DOHH2 (cell line): ENCODE data around the gene ZNF224.

Experiments used
- H3F3A ChIP-seq: fragments of 200-600 bp; sonication (generic), shearing (Covaris generic); 2 replicates; pipeline ENCODE4 v1.6.0; 2016; ENCODE audit warnings: antibody characterized with exemption, mild to moderate bottlenecking; ENCODE audit not compliant: control insufficient read depth, insufficient read depth
- H3K27ac ChIP-seq: fragments of 200-600 bp; sonication (generic); 2 replicates; pipeline ENCODE4 v1.5.1; 2014; ENCODE audit warnings: low read depth, mild to moderate bottlenecking, low read length, moderate library complexity
- H3K27me3 ChIP-seq: fragments of 200-600 bp; sonication (generic); 2 replicates; pipeline ENCODE4 v1.6.1; 2014; ENCODE audit warnings: mild to moderate bottlenecking, low read length, mixed read lengths; ENCODE audit not compliant: control insufficient read depth
- H3K36me3 ChIP-seq: fragments of 200-600 bp; sonication (generic); 2 replicates; pipeline ENCODE4 v1.6.1; 2014; ENCODE audit warnings: mild to moderate bottlenecking, low read length, moderate library complexity, mixed read lengths; ENCODE audit not compliant: control insufficient read depth
- H3K4me1 ChIP-seq: fragments of 200-600 bp; sonication (generic); 2 replicates; pipeline ENCODE4 v1.6.1; 2014; ENCODE audit warnings: mild to moderate bottlenecking, low read length, mixed read lengths; ENCODE audit not compliant: control insufficient read depth
- H3K4me2 ChIP-seq: fragments of 200-600 bp; sonication (generic); 2 replicates; pipeline ENCODE4 v1.6.0; 2014; ENCODE audit warnings: mild to moderate bottlenecking, low read length, moderate library complexity
- H3K4me3 ChIP-seq: fragments of 200-600 bp; sonication (generic); 2 replicates; pipeline ENCODE4 v1.5.1; 2014; ENCODE audit warnings: mild to moderate bottlenecking, low read length, mixed read lengths
- H3K79me2 ChIP-seq: fragments of 200-600 bp; sonication (generic); 2 replicates; pipeline ENCODE4 v1.6.1; 2014; ENCODE audit warnings: mild to moderate bottlenecking, low read length, mixed read lengths; ENCODE audit not compliant: control insufficient read depth
- H3K9me2 ChIP-seq: fragments of 200-600 bp; sonication (generic); replicated peaks from 2 replicates; pipeline ENCODE4 v1.6.1; 2014; ENCODE audit warnings: mild to moderate bottlenecking, low read length, mixed read lengths; ENCODE audit not compliant: control insufficient read depth
- H3K9me3 ChIP-seq: fragments of 200-600 bp; sonication (generic); 2 replicates; pipeline ENCODE4 v1.6.1; 2014; ENCODE audit warnings: antibody characterized with exemption, low read length, mixed read lengths; ENCODE audit not compliant: control insufficient read depth, insufficient read depth
- H4K20me1 ChIP-seq: fragments of 200-600 bp; sonication (generic); 2 replicates; pipeline ENCODE4 v1.6.0; 2014; ENCODE audit warnings: low read depth, mild to moderate bottlenecking, antibody characterized with exemption, low read length, moderate library complexity; ENCODE audit not compliant: control insufficient read depth, insufficient read depth
- CTCF ChIP-seq: fragments of 200-600 bp; sonication (generic); IDR thresholded peaks from one replicate; pipeline ENCODE4 v1.5.1; 2014; ENCODE audit warnings: antibody characterized with exemption, mild to moderate bottlenecking, low read depth, low read length; ENCODE audit not compliant: poor library complexity, severe bottlenecking
- EZH2phosphoT487 ChIP-seq: fragments of 200-600 bp; sonication (generic); IDR thresholded peaks from 2 replicates; pipeline ENCODE4 v1.6.1; 2017; ENCODE audit warnings: borderline replicate concordance, mild to moderate bottlenecking, antibody characterized with exemption, low read length, moderate library complexity, mixed read lengths

ZNF224 gene

GRCh38 chr19:44072543-44073401 is 21.4 kb upstream of the ZNF224 start:
- Histone ChIP-seq H3K36me3 (no peaks in the 10 kb centered on the region), H3K9me2 (no peaks in the 10 kb centered on the region), H3K27me3 (no peaks in the 10 kb centered on the region), H3K4me3 (no peak overlapping the region), H3K9me3 (peaks cover 13% of the 10 kb centered on the region; the same call in 1 of the 2 replicates), H3F3A (no peaks in the 10 kb centered on the region), H3K4me2 (no peak overlapping the region), H4K20me1 (no peaks in the 10 kb centered on the region), H3K4me1 (no peaks in the 10 kb centered on the region), H3K79me2 (no peaks in the 10 kb centered on the region), H3K27ac (no peak overlapping the region)
- TF ChIP-seq CTCF (no peak), EZH2phosphoT487 (no peak)

DNA sequence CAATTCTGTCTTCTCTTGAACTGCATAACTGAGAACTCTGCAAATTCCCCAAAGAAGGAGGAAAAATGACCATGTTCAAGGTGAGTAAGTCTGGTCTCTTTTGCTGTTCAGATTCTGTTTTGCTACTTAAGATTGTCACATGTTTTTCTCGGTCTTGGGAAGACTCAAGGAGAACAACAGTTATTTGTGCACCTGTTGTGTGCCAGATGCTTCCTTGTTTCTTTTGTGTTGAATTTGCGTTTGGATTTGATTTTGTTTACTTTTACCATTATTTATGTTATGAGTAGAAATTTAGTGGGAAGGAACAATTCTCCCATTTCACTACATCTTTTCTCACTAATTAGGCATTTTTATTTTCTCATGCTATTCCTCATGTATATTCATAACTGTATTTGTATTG is 17.8 kb upstream of the ZNF224 start:
- Histone ChIP-seq H3K9me2 (no peaks in the 10 kb centered on the region), H3K9me3 (peaks cover 13% of the 10 kb centered on the region; the same call in 1 of the 2 replicates), H4K20me1 (no peaks in the 10 kb centered on the region), H3K79me2 (no peaks in the 10 kb centered on the region), H3K36me3 (no peaks in the 10 kb centered on the region), H3K4me1 (no peaks in the 10 kb centered on the region), H3F3A (no peaks in the 10 kb centered on the region), H3K4me3 (no peak overlapping the region), H3K27me3 (no peaks in the 10 kb centered on the region), H3K27ac (no peak overlapping the region), H3K4me2 (no peak overlapping the region)
- TF ChIP-seq EZH2phosphoT487 (no peak), CTCF (no peak)

GRCh38 chr19:44092108-44092507 is 2.1 kb upstream of the ZNF224 start:
- H3K4me2 ChIP-seq = no peak overlapping the region
- H3K4me1 ChIP-seq = peaks cover 14% of the 10 kb centered on the region
- TF ChIP-seq CTCF (no peak), EZH2phosphoT487 (no peak)
- peaks cover 8% of the 10 kb centered on the region; the same call in 1 of the 2 replicates for H3K9me3 ChIP-seq
- H3K4me3 ChIP-seq = no peak overlapping the region
- H3K9me2 ChIP-seq = no peaks in the 10 kb centered on the region
- no peaks in the 10 kb centered on the region for H4K20me1 ChIP-seq
- H3K36me3 ChIP-seq = no peaks in the 10 kb centered on the region
- no peaks in the 10 kb centered on the region for H3F3A ChIP-seq
- H3K27me3 ChIP-seq = no peaks in the 10 kb centered on the region
- 0 out of 2 replicates have a peak, but pooled peaks cover 3% of the 10 kb centered on the region for H3K79me2 ChIP-seq
- no peak overlapping the region for H3K27ac ChIP-seq
